SIG-M5 treated with dmso at 0.1 percent for 504 hours (cell line): ENCODE results near the gene CD160.
"Not testable (repeated sequence)": the region's sequence is repeated elsewhere in the genome, so short reads cannot be mapped to it uniquely, and the experiment has no call there.

Experiments used
- DNase-seq: peaks from one replicate; lab custom pipeline; 2025; ENCODE audit not compliant: unreplicated experiment; lab: John Stamatoyannopoulos, UW

CD160 gene, protein sequence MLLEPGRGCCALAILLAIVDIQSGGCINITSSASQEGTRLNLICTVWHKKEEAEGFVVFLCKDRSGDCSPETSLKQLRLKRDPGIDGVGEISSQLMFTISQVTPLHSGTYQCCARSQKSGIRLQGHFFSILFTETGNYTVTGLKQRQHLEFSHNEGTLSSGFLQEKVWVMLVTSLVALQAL

GRCh38 chr1:145719230-145720079 lies at the start of gene CD160:
CD160 (plus strand) TSS chr1:145719499; CDS start chr1:145728328, 8,829 bp downstream.
- no peak for DNase-seq

GRCh38 chr1:145670995-145671745 lies 48.1 kb upstream of the CD160 start:
- not testable (repeated sequence) for DNase-seq

- not testable (repeated sequence) for DNase-seq
Measured at GRCh38 chr1:145673217-145673616, 46.1 kb upstream of the CD160 start.

GRCh38 chr1:145684858-145685257 lies 34.4 kb upstream of the CD160 start:
- DNase-seq = not testable (repeated sequence)

DNA sequence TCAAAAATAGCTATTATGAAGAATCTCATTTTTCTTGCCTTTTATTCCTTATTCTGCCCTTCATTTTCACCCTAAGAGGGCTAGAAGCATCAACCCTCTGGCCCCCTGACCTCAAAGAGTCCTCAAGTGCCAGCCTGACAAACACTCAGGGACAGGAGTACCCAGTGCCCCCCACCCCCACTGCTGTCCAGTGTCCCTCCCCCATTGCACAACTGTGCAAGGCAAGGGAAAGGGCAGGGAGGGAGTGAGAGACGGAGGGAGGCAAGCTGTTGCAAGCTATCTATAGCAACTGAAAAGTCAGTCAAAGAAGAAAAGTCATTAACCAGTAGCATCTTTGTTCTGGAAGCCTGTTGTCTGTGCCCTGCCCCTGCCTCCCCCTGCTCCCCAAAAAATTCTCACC lies 33.2 kb upstream of the CD160 start:
- DNase-seq = not testable (repeated sequence)

GRCh38 chr1:145688328-145688727 lies 31.0 kb upstream of the CD160 start:
- no peak for DNase-seq

GRCh38 chr1:145688924-145689323 lies 30.4 kb upstream of the CD160 start:
- no peak for DNase-seq

GRCh38 chr1:145689922-145690321 lies 29.4 kb upstream of the CD160 start:
- DNase-seq = no peak

GRCh38 chr1:145690587-145691558 lies 28.4 kb upstream of the CD160 start:
- DNase-seq = peak; percentile 66

- DNase-seq = no peak
Measured at GRCh38 chr1:145692785-145693443, 26.4 kb upstream of the CD160 start.

- peak; percentile 65 for DNase-seq
Measured at GRCh38 chr1:145695821-145696629, 23.3 kb upstream of the CD160 start.

DNA sequence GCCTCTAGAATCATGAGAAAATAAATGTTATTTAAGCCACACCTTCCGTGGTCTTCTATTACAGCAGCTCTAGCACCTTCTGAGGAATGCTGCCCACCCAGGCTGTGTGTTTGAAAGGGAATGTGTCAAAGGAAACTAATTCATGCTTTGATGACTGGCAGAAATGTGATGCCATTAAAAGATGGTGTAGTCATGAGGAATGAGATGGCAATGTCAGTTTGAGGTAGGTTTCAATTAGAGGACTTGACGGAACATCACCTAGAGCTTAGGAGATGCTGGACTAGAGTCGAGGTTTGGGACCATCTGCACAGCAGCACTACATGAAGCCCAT lies 22.7 kb upstream of the CD160 start:
- no peak for DNase-seq

DNA sequence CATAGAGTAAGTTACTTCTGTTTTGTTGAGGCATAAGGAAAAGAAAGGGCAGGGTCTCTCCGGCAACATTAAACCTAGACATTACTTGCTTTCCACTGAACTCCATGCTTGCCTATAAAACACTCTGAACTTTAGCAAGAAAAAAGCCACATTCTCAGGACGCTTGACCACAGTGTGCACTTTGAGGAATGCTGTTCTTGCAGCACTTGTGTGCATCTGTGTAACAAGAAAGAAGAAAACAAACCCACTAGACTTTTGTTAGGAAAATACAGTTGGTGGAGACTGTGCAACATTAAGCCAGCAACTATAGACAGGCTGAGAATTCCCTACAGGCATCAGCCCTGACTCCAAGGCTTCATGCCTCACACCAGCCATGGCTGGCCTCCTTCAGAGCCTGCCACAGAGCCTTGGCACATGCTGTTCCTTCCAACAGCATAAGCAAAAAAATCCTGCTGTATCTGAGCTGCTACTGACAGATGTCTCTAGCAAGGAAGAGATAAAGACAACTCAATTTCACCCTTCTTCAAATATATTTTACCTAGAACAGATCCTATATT lies 17.9 kb upstream of the CD160 start:
- DNase-seq = no peak

GRCh38 chr1:145702052-145702451 lies 17.2 kb upstream of the CD160 start:
- DNase-seq = no peak

DNA sequence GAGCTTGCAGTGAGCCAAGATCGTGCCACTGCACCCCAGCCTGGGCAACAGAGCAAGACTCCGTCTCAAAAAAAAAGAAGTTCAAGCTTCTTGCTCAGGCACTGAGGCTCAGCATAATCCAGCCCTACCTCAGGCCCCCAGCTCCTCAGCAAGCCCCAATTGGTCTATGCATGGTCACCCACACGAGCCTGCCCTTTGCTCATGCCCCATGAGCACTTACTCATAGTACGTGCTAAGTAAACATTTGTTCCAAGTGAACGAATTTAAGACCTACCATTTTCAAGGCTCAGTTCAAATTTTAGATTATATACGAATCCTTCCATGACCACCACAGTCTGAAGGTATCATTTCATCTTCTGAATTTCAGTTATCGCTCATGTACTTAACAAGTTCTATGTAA lies 16.5 kb upstream of the CD160 start:
- no peak for DNase-seq

- DNase-seq = no peak
Measured at GRCh38 chr1:145705622-145706021, 13.7 kb upstream of the CD160 start.

DNA sequence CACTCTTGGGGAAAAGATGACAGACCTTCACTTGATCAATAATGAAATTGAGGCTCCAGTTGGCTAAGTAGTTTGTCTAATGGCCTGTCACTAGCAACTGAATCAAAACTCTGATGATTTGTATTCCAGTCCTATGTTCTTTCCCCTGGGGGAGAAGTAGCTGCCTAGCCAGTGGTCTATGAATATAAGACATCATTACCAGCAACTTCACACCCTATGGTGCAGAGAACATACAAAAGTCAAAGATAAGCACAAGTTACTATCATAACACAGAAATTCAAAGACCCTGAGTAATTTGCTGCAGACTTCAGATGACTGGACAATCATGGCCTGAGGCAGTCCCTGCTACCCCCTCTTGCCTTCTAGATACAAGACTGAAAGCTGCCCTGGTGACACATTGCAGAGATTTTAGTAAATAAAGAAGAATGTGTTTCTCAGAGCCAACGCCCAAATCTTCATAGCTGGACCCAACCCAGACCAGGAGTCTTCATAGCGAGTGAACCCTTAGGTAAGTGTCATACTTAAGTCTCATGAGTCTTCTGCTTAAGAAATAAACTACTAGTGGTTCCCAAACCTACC lies 13.1 kb upstream of the CD160 start:
- DNase-seq = peak; percentile 26

DNA sequence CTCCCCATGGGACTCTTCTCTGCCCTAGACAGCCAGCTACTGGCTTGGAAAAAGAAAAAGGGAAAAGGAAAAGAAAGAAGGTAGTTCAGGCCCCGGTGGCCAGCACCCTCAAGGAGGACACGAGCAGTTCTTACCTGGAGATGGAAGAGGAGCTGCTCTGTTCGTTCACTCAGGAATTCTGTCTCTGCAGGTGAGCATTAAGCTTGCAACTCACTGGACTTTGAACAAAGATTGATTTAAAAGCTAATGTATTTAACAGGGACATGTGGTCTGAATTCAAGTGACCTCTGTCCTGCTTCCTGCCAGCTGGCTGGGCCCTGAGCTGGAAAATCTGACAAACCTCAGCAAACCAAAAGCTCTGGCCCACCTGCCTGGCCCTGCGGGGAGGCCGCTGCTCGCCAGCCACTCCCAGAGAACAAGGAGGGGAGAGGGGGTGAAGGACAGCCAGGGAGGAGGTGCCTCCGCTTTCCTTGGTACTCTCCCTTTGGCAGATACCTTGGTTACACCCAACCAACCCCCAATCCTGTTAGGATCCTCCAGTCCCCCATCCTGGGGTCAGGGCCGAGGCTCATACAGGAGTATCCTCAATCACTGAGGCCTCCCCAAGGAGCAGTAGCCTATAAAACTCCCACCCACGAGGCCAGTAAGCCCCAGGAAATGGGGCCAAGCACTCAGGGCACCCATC lies 12.0 kb upstream of the CD160 start, which contains the start of gene PDZK1:
Gene PDZK1, minus strand, starts transcription at position 186 of the 685 bp plus-strand sequence. CDS start 19,347 bp downstream, outside the sequence.
- DNase-seq = no peak
